Dendritic cell treated with granulocyte-macrophage colony-stimulating factor and Interleukin-4, amounts not matched to agents 40 ng/mL and 50 ng/mL, for 4 days (primary cell): ENCODE data around the gene SAMD4A.

Source experiments
- H3K27ac Mint-ChIP-seq: one replicate; pipeline ENCODE4 v1.8.0; 2022; ENCODE audit warnings: mild to moderate bottlenecking, mixed read lengths
- H3K27me3 Mint-ChIP-seq: one replicate; pipeline ENCODE4 v1.8.0; 2022; ENCODE audit warnings: mild to moderate bottlenecking, mixed read lengths
- H3K36me3 Mint-ChIP-seq: one replicate; pipeline ENCODE4 v1.8.0; 2022; ENCODE audit warnings: low read depth, mixed read lengths
- H3K4me1 Mint-ChIP-seq: one replicate; pipeline ENCODE4 v1.8.0; 2022; ENCODE audit warnings: low read depth, mixed read lengths
- H3K4me3 Mint-ChIP-seq: one replicate; pipeline ENCODE4 v1.8.0; 2022; ENCODE audit warnings: mild to moderate bottlenecking, moderate library complexity, mixed read lengths
- H3K9me3 Mint-ChIP-seq: one replicate; pipeline ENCODE4 v1.8.0; 2022; ENCODE audit warnings: mixed read lengths
- intact Hi-C: fragments of 100-400 bp; cut with micrococcal nuclease; formaldehyde crosslinking; loops from one replicate; pipeline ENCODE4 v1.15.0; 2022

The SAMD4A gene

DNA sequence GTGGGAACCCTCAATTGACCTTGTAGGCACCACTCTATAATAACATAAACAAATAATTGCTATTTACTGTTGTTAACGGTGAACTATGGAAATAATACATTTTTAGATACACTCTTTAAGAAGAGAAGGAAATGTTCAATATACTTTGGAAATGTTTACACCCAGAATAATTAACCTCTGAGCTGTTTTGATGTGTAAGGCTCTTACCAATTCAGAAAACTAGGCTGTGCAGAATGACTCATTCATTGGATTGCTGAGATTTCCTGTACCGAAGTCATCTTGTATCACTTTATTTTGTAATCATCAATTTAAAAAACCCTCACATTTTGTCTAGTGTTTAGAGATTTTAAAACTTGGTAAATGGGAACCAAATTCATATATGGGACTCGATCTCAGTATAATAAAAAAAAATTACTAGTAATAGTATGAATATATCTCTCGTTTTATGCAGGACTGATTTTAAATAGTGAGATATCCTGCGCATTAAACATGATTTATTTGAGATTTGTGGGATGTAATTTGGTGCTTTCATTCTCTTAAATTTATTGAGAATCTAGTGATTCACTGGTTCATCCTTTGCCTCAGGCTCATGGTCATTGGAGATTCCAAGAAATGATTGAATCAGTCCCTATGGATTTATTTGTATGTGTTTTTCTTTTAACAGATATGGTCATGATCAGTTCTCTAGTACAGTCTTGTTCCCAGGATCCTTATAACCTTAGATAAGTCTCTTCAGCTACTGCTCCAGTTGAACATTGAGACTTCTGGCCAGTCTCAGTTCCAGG lies 3.9 kb downstream of the SAMD4A start:
- peaks cover 14% of the 10 kb centered on the region for H3K4me1 Mint-ChIP-seq
- no peak overlapping the region for H3K4me3 Mint-ChIP-seq
- intact Hi-C loops = no loop called here
- no peak overlapping the region for H3K27ac Mint-ChIP-seq
- H3K9me3 Mint-ChIP-seq = peaks cover 23% of the 10 kb centered on the region
- H3K27me3 Mint-ChIP-seq = peaks cover 33% of the 10 kb centered on the region
- peaks cover 6% of the 10 kb centered on the region for H3K36me3 Mint-ChIP-seq

DNA sequence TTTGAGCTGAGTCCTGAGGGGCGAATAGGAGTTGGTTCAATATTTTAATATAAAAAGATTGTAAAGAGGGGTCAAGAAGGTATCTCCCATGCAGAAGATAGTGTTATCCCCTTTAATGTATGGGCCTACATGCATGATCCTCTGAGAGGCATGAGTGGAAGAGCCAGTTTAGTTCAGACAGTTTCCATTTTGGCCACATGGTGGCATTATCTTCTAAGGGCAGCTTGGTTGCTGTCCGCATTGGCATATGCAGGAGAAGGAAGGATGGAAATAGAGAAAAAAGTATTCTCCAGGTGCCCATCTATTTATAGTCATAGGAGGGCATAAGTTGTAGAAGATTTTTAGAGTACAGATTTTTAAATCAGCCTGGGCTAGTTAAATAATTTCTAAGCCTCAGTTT lies 5.4 kb downstream of the SAMD4A start:
- Mint-ChIP-seq H3K4me1 (peaks cover 11% of the 10 kb centered on the region), H3K27ac (no peak overlapping the region), H3K9me3 (peaks cover 23% of the 10 kb centered on the region), H3K27me3 (peaks cover 30% of the 10 kb centered on the region), H3K4me3 (no peak overlapping the region), H3K36me3 (peaks cover 6% of the 10 kb centered on the region)
- intact Hi-C loops = no loop called here

- peaks cover 14% of the 10 kb centered on the region for H3K27me3 Mint-ChIP-seq
- H3K36me3 Mint-ChIP-seq = peaks cover 6% of the 10 kb centered on the region
- H3K9me3 Mint-ChIP-seq = peaks cover 23% of the 10 kb centered on the region
- intact Hi-C loops = no loop called here
- H3K27ac Mint-ChIP-seq = no peak overlapping the region
- H3K4me3 Mint-ChIP-seq = no peak overlapping the region
- H3K4me1 Mint-ChIP-seq = peaks cover under 1% of the 10 kb centered on the region
These were observed 7.6 kb downstream of the SAMD4A start for GRCh38 chr14:54574528-54574927.

- intact Hi-C loops = no loop called here
- no peak overlapping the region for H3K27ac Mint-ChIP-seq
- H3K4me1 Mint-ChIP-seq = peaks cover 5% of the 10 kb centered on the region
- H3K36me3 Mint-ChIP-seq = no peaks in the 10 kb centered on the region
- no peak overlapping the region for H3K4me3 Mint-ChIP-seq
- H3K9me3 Mint-ChIP-seq = peaks cover 14% of the 10 kb centered on the region
- H3K27me3 Mint-ChIP-seq = peaks cover 9% of the 10 kb centered on the region
These were observed 10.6 kb downstream of the SAMD4A start for GRCh38 chr14:54577494-54577893.

GRCh38 chr14:54577977-54578376 lies 11.0 kb downstream of the SAMD4A start:
- H3K4me3 Mint-ChIP-seq = no peak overlapping the region
- H3K36me3 Mint-ChIP-seq = no peaks in the 10 kb centered on the region
- peaks cover 5% of the 10 kb centered on the region for H3K4me1 Mint-ChIP-seq
- peaks cover 9% of the 10 kb centered on the region for H3K27me3 Mint-ChIP-seq
- intact Hi-C loops = no loop called here
- H3K27ac Mint-ChIP-seq = no peak overlapping the region
- peaks cover 10% of the 10 kb centered on the region for H3K9me3 Mint-ChIP-seq

GRCh38 chr14:54579621-54580020 lies 12.7 kb downstream of the SAMD4A start:
- intact Hi-C loops = no loop called here
- Mint-ChIP-seq H3K27ac (no peak overlapping the region), H3K9me3 (no peaks in the 10 kb centered on the region), H3K27me3 (peaks cover 8% of the 10 kb centered on the region), H3K4me1 (peaks cover 5% of the 10 kb centered on the region), H3K36me3 (no peaks in the 10 kb centered on the region), H3K4me3 (no peak overlapping the region)

DNA sequence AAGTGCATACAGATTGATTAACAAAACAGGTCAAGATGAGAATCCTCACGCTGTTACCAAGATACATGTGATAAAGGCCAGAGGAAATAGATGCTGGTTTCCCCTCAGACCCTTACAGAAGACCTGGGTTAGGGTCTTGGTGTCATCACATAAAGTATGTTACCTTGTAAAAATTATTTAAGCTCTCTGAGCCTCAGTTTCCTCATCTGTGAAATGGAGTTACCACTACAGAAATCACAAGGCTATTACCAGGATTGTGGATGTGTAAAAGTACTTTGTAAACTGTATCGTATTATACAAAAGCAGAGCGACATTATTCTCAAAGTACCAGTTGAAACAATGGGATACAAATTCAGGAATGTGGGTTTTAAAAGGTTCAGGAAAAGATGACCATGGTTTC lies 14.0 kb downstream of the SAMD4A start:
- intact Hi-C loops = no loop called here
- Mint-ChIP-seq H3K27me3 (peaks cover 6% of the 10 kb centered on the region), H3K9me3 (no peaks in the 10 kb centered on the region), H3K4me3 (no peak overlapping the region), H3K4me1 (peaks cover 5% of the 10 kb centered on the region), H3K36me3 (no peaks in the 10 kb centered on the region), H3K27ac (no peak overlapping the region)

DNA sequence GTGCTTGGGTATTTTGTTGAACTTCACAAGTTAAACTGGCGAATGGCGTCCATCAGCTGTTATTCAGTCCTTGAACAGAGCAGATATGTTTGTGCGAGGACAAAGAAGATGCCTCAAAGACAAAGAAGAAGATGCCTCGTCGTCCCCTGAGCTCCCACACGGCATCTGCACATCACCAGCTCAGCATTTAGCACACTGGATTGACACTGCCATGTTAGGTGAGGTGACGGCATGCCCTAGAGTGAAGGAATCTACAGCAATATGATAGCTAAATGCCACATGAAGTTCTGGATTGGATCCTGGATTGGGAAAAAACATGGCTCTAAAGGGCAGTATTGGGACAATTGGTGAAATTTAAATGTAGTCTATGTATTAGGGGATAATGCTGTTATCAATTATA lies 15.4 kb downstream of the SAMD4A start:
- intact Hi-C loops = no loop called here
- Mint-ChIP-seq H3K4me3 (no peak overlapping the region), H3K36me3 (no peaks in the 10 kb centered on the region), H3K27me3 (peaks cover 2% of the 10 kb centered on the region), H3K27ac (no peak overlapping the region), H3K4me1 (peaks cover 5% of the 10 kb centered on the region), H3K9me3 (no peaks in the 10 kb centered on the region)

- H3K27ac Mint-ChIP-seq = no peak overlapping the region
- no peak overlapping the region for H3K4me3 Mint-ChIP-seq
- H3K36me3 Mint-ChIP-seq = no peaks in the 10 kb centered on the region
- H3K4me1 Mint-ChIP-seq = peaks cover 5% of the 10 kb centered on the region
- H3K9me3 Mint-ChIP-seq = no peaks in the 10 kb centered on the region
- H3K27me3 Mint-ChIP-seq = no peaks in the 10 kb centered on the region
- intact Hi-C loops = no loop called here
These were observed 17.2 kb downstream of the SAMD4A start for GRCh38 chr14:54584097-54584496.

DNA sequence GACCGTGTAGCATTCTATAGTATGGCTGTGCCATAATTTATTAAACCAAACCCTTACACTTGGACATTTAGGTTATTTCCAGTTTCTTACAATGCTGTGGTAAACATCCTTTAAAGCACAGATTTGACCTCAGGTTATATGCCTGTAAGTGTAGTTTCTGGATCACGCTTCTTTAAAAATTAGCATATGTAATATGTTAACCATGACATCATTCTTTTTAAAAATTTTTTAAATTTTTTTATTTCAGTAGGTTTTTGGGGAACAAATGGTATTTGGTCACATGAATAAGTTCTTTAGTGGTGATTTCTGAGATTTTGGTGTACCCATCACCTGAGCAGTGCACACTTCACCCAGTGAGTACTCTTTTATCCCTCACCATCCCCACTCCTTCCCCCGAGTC lies 18.3 kb downstream of the SAMD4A start:
- Mint-ChIP-seq H3K4me1 (no peaks in the 10 kb centered on the region), H3K4me3 (no peak overlapping the region), H3K36me3 (no peaks in the 10 kb centered on the region), H3K9me3 (no peaks in the 10 kb centered on the region), H3K27ac (no peak overlapping the region), H3K27me3 (no peaks in the 10 kb centered on the region)
- intact Hi-C loops = no loop called here

- Mint-ChIP-seq H3K4me3 (no peak overlapping the region), H3K27ac (no peak overlapping the region), H3K4me1 (peaks cover 5% of the 10 kb centered on the region), H3K9me3 (no peaks in the 10 kb centered on the region), H3K27me3 (peaks cover 5% of the 10 kb centered on the region), H3K36me3 (no peaks in the 10 kb centered on the region)
- intact Hi-C loops = no loop called here
These were observed 22.1 kb downstream of the SAMD4A start for GRCh38 chr14:54589076-54589475.

- peaks cover 5% of the 10 kb centered on the region for H3K4me1 Mint-ChIP-seq
- H3K4me3 Mint-ChIP-seq = no peak overlapping the region
- no peak overlapping the region for H3K27ac Mint-ChIP-seq
- intact Hi-C loops = no loop called here
- H3K27me3 Mint-ChIP-seq = peaks cover 7% of the 10 kb centered on the region
- no peaks in the 10 kb centered on the region for H3K36me3 Mint-ChIP-seq
- no peaks in the 10 kb centered on the region for H3K9me3 Mint-ChIP-seq
These were observed 22.9 kb downstream of the SAMD4A start for GRCh38 chr14:54589843-54590242.

- H3K27ac Mint-ChIP-seq = no peak overlapping the region
These were observed 23.6 kb downstream of the SAMD4A start for GRCh38 chr14:54590481-54590880.

GRCh38 chr14:54591461-54591860 lies 24.5 kb downstream of the SAMD4A start:
- no peak overlapping the region for H3K27ac Mint-ChIP-seq
- intact Hi-C loops = no loop called here
- H3K36me3 Mint-ChIP-seq = no peaks in the 10 kb centered on the region
- H3K4me3 Mint-ChIP-seq = no peak overlapping the region
- H3K9me3 Mint-ChIP-seq = no peaks in the 10 kb centered on the region
- H3K4me1 Mint-ChIP-seq = peaks cover 5% of the 10 kb centered on the region
- H3K27me3 Mint-ChIP-seq = peaks cover 7% of the 10 kb centered on the region

More at GRCh38 chr14:54590481-54590880, 23.6 kb downstream of the SAMD4A start:
- Mint-ChIP-seq H3K36me3 (no peaks in the 10 kb centered on the region), H3K4me1 (peaks cover 5% of the 10 kb centered on the region), H3K27me3 (peaks cover 7% of the 10 kb centered on the region), H3K4me3 (no peak overlapping the region), H3K9me3 (no peaks in the 10 kb centered on the region)
- intact Hi-C loops = no loop called here

GRCh38 chr14:54591866-54592265 lies 24.9 kb downstream of the SAMD4A start:
- no peak overlapping the region for H3K27ac Mint-ChIP-seq
- H3K27me3 Mint-ChIP-seq = peaks cover 7% of the 10 kb centered on the region
- peaks cover 5% of the 10 kb centered on the region for H3K4me1 Mint-ChIP-seq
- no peak overlapping the region for H3K4me3 Mint-ChIP-seq
- H3K9me3 Mint-ChIP-seq = no peaks in the 10 kb centered on the region
- intact Hi-C loops = no loop called here
- H3K36me3 Mint-ChIP-seq = no peaks in the 10 kb centered on the region
